Endothelial cell of umbilical vein (primary cell): ENCODE results near the gene SLC25A48. TPM values are rescaled to one million over a fixed set of nuclear protein-coding genes. Genes with fewer than 3 reads are reported as not detected.

ENCODE experiments used
- BruUV-seq: library from RNA; stranded (reverse); fragments of 400-500 nt; replicated peaks from 2 replicates; lab custom pipeline; 2021; lab: Mats Ljungman, UMichigan
- CTCF ChIA-PET: fragments of 300-600, 350-600 bp; sonication (Branson Sonifier 250); formaldehyde crosslinking; loops from one replicate; lab custom pipeline; 2021; ENCODE audit warnings: antibody characterized with exemption, inconsistent platforms; lab: Charles Lee
- POLR2A ChIA-PET: fragments of 300-600, 350-600 bp; sonication (Branson Sonifier 250); formaldehyde crosslinking; loops from one replicate; lab custom pipeline; 2021; ENCODE audit warnings: antibody characterized with exemption, inconsistent platforms; lab: Charles Lee
- DNase-seq: peaks from one replicate; pipeline ENCODE4 v3.0.0-alpha.2; 2011; ENCODE audit warnings: low read depth, low spot score
- FAIRE-seq: peaks from 2 replicates; lab custom pipeline; 2011; peaks lifted over from hg19 to GRCh38; lab: Jason Lieb, UNC
- H2AFZ ChIP-seq: 2 replicates; pipeline ENCODE4 v1.6.0; 2012; ENCODE audit warnings: low read depth, low read length, control low read depth, inconsistent platforms
- H3K27ac ChIP-seq: 2 replicates; pipeline ENCODE4 v1.5.1; 2011; ENCODE audit warnings: low read depth, mild to moderate bottlenecking, control low read depth, low read length, moderate library complexity; ENCODE audit not compliant: insufficient read depth
- H3K27me3 ChIP-seq, 2 experiments: 2 replicates each; pipeline versions ENCODE4 v1.6.0 to v1.6.1; 2011; ENCODE audit warnings: low read length in 2 of 2, mixed read lengths in 1 of 2; ENCODE audit not compliant: control insufficient read depth in 2 of 2, insufficient read depth in 2 of 2
- H3K36me3 ChIP-seq, 2 experiments: 2 replicates in 1 of 2; 3 replicates in 1 of 2; pipeline ENCODE4 v1.5.1; 2011; ENCODE audit warnings: low read length in 2 of 2, mild to moderate bottlenecking in 1 of 2, moderate library complexity in 1 of 2; ENCODE audit not compliant: control insufficient read depth in 2 of 2, insufficient read depth in 2 of 2; ENCODE audit errors: extremely low read depth in 1 of 2
- H3K4me1 ChIP-seq: 3 replicates; pipeline ENCODE4 v1.5.1; 2011; ENCODE audit warnings: mild to moderate bottlenecking, low read length; ENCODE audit not compliant: control insufficient read depth, insufficient read depth; ENCODE audit errors: extremely low read depth
- H3K4me2 ChIP-seq: 2 replicates; pipeline ENCODE4 v1.6.1; 2011; ENCODE audit warnings: low read length, control low read depth, mixed read lengths; ENCODE audit not compliant: insufficient read depth
- H3K4me3 ChIP-seq, 3 experiments: fragments of 200-600 bp in 1 of 3; sonication (generic), shearing (Covaris generic) in 1 of 3; replicated peaks in 1 of 3; 2 replicates each; pipeline ENCODE4 v1.5.1; 2011 to 2016; ENCODE audit warnings: control low read depth in 3 of 3, low read length in 3 of 3, mild to moderate bottlenecking in 2 of 3, inconsistent platforms in 1 of 3, low read depth in 1 of 3, moderate library complexity in 1 of 3; ENCODE audit not compliant: insufficient read depth in 1 of 3
- H3K79me2 ChIP-seq: 2 replicates; pipeline ENCODE4 v1.6.0; 2012; ENCODE audit warnings: low read length, inconsistent platforms; ENCODE audit not compliant: control insufficient read depth, insufficient read depth
- H3K9ac ChIP-seq: replicated peaks from 2 replicates; pipeline ENCODE3; 2011; ENCODE audit warnings: low read length, control low read depth; ENCODE audit not compliant: insufficient read depth; ENCODE audit errors: extremely low read depth
- H3K9me1 ChIP-seq: replicated peaks from 3 replicates; pipeline ENCODE4 v1.6.0; 2011; ENCODE audit warnings: mild to moderate bottlenecking, low read length; ENCODE audit not compliant: control insufficient read depth, insufficient read depth; ENCODE audit errors: extremely low read depth
- H3K9me3 ChIP-seq: replicated peaks from 2 replicates; pipeline ENCODE4 v1.5.1; 2012; ENCODE audit warnings: low read length, inconsistent platforms; ENCODE audit not compliant: control insufficient read depth, insufficient read depth
- H4K20me1 ChIP-seq: replicated peaks from 2 replicates; pipeline ENCODE3; 2011; ENCODE audit warnings: mild to moderate bottlenecking, low read length; ENCODE audit not compliant: control insufficient read depth, insufficient read depth; ENCODE audit errors: extremely low read depth
- CTCF ChIP-seq, 2 donors: IDR thresholded peaks; 1 replicate in 1 of 2; 2 replicates in 1 of 2; pipeline ENCODE4 v1.5.1; 2011; ENCODE audit warnings: low read length in 2 of 2, mild to moderate bottlenecking in 2 of 2, moderate library complexity in 2 of 2, control low read depth in 1 of 2, inconsistent platforms in 1 of 2, low read depth in 1 of 2; ENCODE audit not compliant: insufficient read depth in 1 of 2; ENCODE audit errors: extremely low read depth in 1 of 2
- EZH2 ChIP-seq: IDR thresholded peaks from 2 replicates; pipeline ENCODE4 v1.6.1; 2012; ENCODE audit warnings: borderline replicate concordance, low read depth, mild to moderate bottlenecking, moderate library complexity, low read length, inconsistent platforms; ENCODE audit not compliant: severe bottlenecking
- FOS ChIP-seq: IDR thresholded peaks from 2 replicates; pipeline ENCODE4 v1.6.1; 2011; ENCODE audit warnings: mild to moderate bottlenecking, low read length, moderate library complexity, borderline replicate concordance; ENCODE audit not compliant: insufficient read depth
- GATA2 ChIP-seq: IDR thresholded peaks from 2 replicates; pipeline ENCODE4 v1.7.0; 2011; ENCODE audit warnings: low read depth, mild to moderate bottlenecking, moderate library complexity, mixed read lengths, low read length; ENCODE audit not compliant: insufficient read length, insufficient read depth
- JUN ChIP-seq: IDR thresholded peaks from 2 replicates; pipeline ENCODE4 v1.6.1; 2011; ENCODE audit warnings: borderline replicate concordance, low read depth; ENCODE audit not compliant: insufficient read length, insufficient read depth
- MAX ChIP-seq: IDR thresholded peaks from 2 replicates; pipeline ENCODE4 v1.6.1; 2011; ENCODE audit not compliant: insufficient read depth, insufficient read length
- MYC ChIP-seq: IDR thresholded peaks from one replicate; pipeline ENCODE4 v1.6.1; 2011; ENCODE audit warnings: mild to moderate bottlenecking, low read depth, low read length
- POLR2A ChIP-seq: IDR thresholded peaks from 2 replicates; pipeline ENCODE4 v1.6.1; 2012; ENCODE audit warnings: low read depth, mild to moderate bottlenecking, control low read depth, low read length
- POLR2AphosphoS5 ChIP-seq: IDR thresholded peaks from 2 replicates; pipeline ENCODE4 v1.6.1; 2012; ENCODE audit warnings: low read depth, mild to moderate bottlenecking, control low read depth, low read length, moderate library complexity; ENCODE audit not compliant: insufficient read depth
- dilution Hi-C: fragments of 300-500 bp; cut with MboI; formaldehyde crosslinking; loops from one replicate; pipeline ENCODE4 v1.15.0; 2019; ENCODE audit warnings: low sequenced_read_pairs; ENCODE audit not compliant: extremely low pct_ligation_motif_present
- intact Hi-C: fragments of 100-400 bp; cut with micrococcal nuclease; formaldehyde crosslinking; loops from one replicate; pipeline ENCODE4 v1.10.0; 2022
- polyA plus RNA-seq, 4 experiments: library from polyadenylated mRNA; depleted of rRNA in 3 of 4; stranded (reverse) in 3 of 4; unstranded in 1 of 4; fragments of >200 nt; gene quantifications; 2 replicates each; pipeline versions ENCODE4 v1.2.1 to v1.2.3, GENCODE V29; 2011 to 2012; ENCODE audit warnings: missing spikeins in 1 of 4
- total RNA-seq: library from RNA; stranded (reverse); gene quantifications from 2 replicates; pipeline ENCODE4 v1.2.3, GENCODE V29; 2021

Gene SLC25A48
- total and polyA plus RNA-seq, 2 donors (not counting 3 experiments of a cell fraction or from before 2014, with no cell fraction given), result not detected

- dilution Hi-C loops (no loop called here), intact Hi-C loops (no loop called here)
- no peak for DNase-seq
- no peak overlapping the region for H2AFZ ChIP-seq
- H3K4me1 ChIP-seq, result no peaks in the 10 kb centered on the region
- H3K4me2 ChIP-seq, result no peak overlapping the region
- H3K27ac ChIP-seq, result no peak overlapping the region
- TF ChIP-seq FOS (no peak), POLR2A (no peak), JUN (no peak), EZH2 (no peak), CTCF (IDR thresholded peaks at IDR 0.05; ENCODE audit: extremely low read depth in 1 of 2, insufficient read depth in 1 of 2, low read depth in 1 of 2, low read length in 2 of 2) (no peak), MYC (no peak), GATA2 (no peak), POLR2AphosphoS5 (no peak), MAX (no peak)
- no peaks in the 10 kb centered on the region for H3K9me3 ChIP-seq
- ChIA-PET POLR2A (no interaction called here), CTCF (no interaction called here)
- no peak for FAIRE-seq
- no peaks in the 10 kb centered on the region for H3K27me3 ChIP-seq
- H3K9me1 ChIP-seq, result no peaks in the 10 kb centered on the region
- no TSS peak for BruUV-seq
- no peaks in the 10 kb centered on the region for H3K79me2 ChIP-seq
- H3K36me3 ChIP-seq, result no peaks in the 10 kb centered on the region
- no peaks in the 10 kb centered on the region for H4K20me1 ChIP-seq
- H3K9ac ChIP-seq, result no peak overlapping the region
- H3K4me3 ChIP-seq, result no peak overlapping the region
Observed at GRCh38 chr5:135851915-135852845, 17.7 kb downstream of the SLC25A48 start.
